K562 (cell line): Measurements from ENCODE around the gene PBXIP1. TPM values are rescaled to one million over a fixed set of nuclear protein-coding genes. Genes with fewer than 3 reads are reported as not detected.

Experiments
- CSDE1 ChIP-seq, 2 experiments: fragments of 450-650 bp; IDR thresholded peaks; 2 replicates each; pipeline ENCODE4 v1.6.1; 2016; ENCODE audit warnings: mild to moderate bottlenecking in 1 of 2
- E2F3 ChIP-seq: fragments of 250-450 bp; sonication (Bioruptor Pico); IDR thresholded peaks from 2 replicates; pipeline ENCODE4 v1.4.0; 2020; ENCODE audit warnings: mild to moderate bottlenecking
- ESRRB ChIP-seq: fragments of 250-450 bp; sonication (Bioruptor Pico); IDR thresholded peaks from 2 replicates; pipeline ENCODE4 v1.5.0; 2020; ENCODE audit warnings: mild to moderate bottlenecking, moderate library complexity, borderline replicate concordance
- KAT7 ChIP-seq: sonication (generic); formaldehyde crosslinking; IDR thresholded peaks from 2 replicates; pipeline ENCODE4 v1.8.0; 2022; ENCODE audit warnings: missing genetic modification reagents, mild to moderate bottlenecking, borderline replicate concordance
- KLF13 ChIP-seq: fragments of 450-650 bp; IDR thresholded peaks from 2 replicates; pipeline ENCODE4 v1.6.1; 2016; ENCODE audit warnings: missing genetic modification characterization, low read depth, mild to moderate bottlenecking, missing compliant biosample characterization, moderate library complexity, borderline replicate concordance
- NRF1 ChIP-seq, 2 experiments: fragments of 450-650 bp; IDR thresholded peaks in 1 of 2; conservative IDR thresholded peaks in 1 of 2; 2 replicates each; pipeline ENCODE4 v1.6.1; 2014; ENCODE audit warnings: mild to moderate bottlenecking in 2 of 2
- polyA plus RNA-seq, 8 experiments: library from polyadenylated mRNA; depleted of rRNA in 4 of 8; stranded (reverse) in 5 of 8; unstranded in 3 of 8; fragments of >200 nt; fragmentation: Nextera tagmentation in 2 of 8; fragmentation: Illumina TruSeq in 1 of 8; extraction: Ambion mirVana in 2 of 8; extraction: Trizol in 1 of 8; gene quantifications; 2 replicates each; pipeline versions ENCODE4 v1.2.1 to v1.2.3, GENCODE V29; 2011 to 2014; ENCODE audit warnings: inconsistent platforms in 1 of 8, missing spikeins in 1 of 8
- total RNA-seq, 7 experiments: library from RNA; depleted of rRNA in 6 of 7; stranded (reverse); fragments of >200 nt in 6 of 7; fragmentation: Illumina TruSeq in 2 of 7; extraction: Trizol in 2 of 7; gene quantifications; 2 replicates each; pipeline versions ENCODE4 v1.2.1 to v1.2.3, GENCODE V29; 2011 to 2021; ENCODE audit warnings: low replicate concordance in 1 of 7
- TF ChIP-seq, protein P1 (sequence below): fragments of 200-800 bp; sonication (Bioruptor generic); IDR thresholded peaks from 2 replicates; pipeline ENCODE4 v1.6.1; 2017; ENCODE audit warnings: missing genetic modification characterization, missing compliant biosample characterization
- TF ChIP-seq, protein P2 (sequence below), 2 experiments: fragments of 450-650 bp in 1 of 2; sonication (generic) in 1 of 2; formaldehyde crosslinking in 1 of 2; IDR thresholded peaks; 2 replicates each; pipeline versions ENCODE4 v1.7.1 to v1.9.0; 2016 to 2022; ENCODE audit warnings: inconsistent platforms in 1 of 2, mild to moderate bottlenecking in 1 of 2, missing genetic modification reagents in 1 of 2

PBXIP1 gene
- total and polyA plus RNA-seq, 9 of the 15 experiments (the other 6 are each of a cell fraction or from before 2014, with no cell fraction given), result 0.13 to 8.3 (median 5.8) TPM

DNA sequence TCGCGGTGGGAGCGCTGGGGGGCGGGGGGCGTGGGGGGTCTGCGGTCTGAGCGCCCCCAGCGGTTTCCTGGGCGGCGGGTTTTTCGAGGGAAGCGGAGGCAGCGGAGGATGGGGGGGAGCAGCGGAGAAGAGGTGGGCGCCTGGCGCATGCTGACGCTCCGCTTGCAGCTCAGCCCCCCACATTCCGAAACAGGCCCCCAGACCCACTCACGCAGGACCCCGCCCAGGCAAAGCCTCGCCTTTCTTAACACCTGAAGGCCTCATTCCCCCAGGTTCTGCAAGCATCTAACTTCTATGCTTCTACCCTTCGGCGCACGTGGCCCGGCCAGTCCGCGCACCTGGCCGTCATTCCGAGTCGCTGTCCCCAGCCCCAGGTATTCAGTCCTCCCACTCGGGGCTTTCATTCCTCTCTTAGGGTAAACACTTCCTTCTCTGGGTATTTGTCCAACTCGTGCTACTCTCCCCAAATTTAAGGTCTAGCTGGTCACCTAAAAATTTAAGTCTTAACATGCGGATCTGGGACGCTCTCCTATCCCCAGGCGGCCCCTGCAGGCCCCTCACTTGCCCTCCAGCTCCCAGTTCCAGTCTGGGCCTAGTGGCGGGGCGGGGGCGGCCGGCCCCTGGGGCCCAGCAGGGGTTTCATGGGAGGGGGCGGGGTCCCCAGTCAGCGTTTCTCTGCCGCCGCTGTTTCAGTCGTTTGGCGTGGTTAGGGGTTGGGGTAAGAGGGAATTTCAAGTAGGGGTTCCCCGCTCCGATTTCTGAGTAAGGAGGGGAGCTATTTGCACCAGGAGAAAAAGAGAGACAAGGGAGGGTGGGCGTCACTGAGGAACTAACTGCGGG is 43.9 kb upstream of the PBXIP1 start (continued):
- TF ChIP-seq KLF13 (tag) (0 out of 2 replicates have a peak, but pooled peaks have one; percentile 23), E2F3 (CRISPR knock-in tag) (peak; percentile 15; the same call in 1 of the 2 replicates), NRF1 (conservative IDR thresholded peaks at IDR 0.05 in 1 of 2, IDR thresholded peaks at IDR 0.05 in 1 of 2) (peak in 1 of 2 experiments; percentile 21; a peak in 1 of 4 replicates), KAT7 (peak; percentile 36; the same call in 1 of the 2 replicates), CSDE1 (IDR thresholded peaks at IDR 0.05) (0 out of 4 replicates have a peak, but pooled peaks of 1 of the 2 experiments have one; percentile 47), ESRRB (0 out of 2 replicates have a peak, but pooled peaks have one; percentile 19)
- TF ChIP-seq, protein P1, sequence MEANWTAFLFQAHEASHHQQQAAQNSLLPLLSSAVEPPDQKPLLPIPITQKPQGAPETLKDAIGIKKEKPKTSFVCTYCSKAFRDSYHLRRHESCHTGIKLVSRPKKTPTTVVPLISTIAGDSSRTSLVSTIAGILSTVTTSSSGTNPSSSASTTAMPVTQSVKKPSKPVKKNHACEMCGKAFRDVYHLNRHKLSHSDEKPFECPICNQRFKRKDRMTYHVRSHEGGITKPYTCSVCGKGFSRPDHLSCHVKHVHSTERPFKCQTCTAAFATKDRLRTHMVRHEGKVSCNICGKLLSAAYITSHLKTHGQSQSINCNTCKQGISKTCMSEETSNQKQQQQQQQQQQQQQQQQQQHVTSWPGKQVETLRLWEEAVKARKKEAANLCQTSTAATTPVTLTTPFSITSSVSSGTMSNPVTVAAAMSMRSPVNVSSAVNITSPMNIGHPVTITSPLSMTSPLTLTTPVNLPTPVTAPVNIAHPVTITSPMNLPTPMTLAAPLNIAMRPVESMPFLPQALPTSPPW (CRISPR knock-in tag), result peak; percentile 29; the same call in 1 of the 2 replicates
- TF ChIP-seq, protein P2, sequence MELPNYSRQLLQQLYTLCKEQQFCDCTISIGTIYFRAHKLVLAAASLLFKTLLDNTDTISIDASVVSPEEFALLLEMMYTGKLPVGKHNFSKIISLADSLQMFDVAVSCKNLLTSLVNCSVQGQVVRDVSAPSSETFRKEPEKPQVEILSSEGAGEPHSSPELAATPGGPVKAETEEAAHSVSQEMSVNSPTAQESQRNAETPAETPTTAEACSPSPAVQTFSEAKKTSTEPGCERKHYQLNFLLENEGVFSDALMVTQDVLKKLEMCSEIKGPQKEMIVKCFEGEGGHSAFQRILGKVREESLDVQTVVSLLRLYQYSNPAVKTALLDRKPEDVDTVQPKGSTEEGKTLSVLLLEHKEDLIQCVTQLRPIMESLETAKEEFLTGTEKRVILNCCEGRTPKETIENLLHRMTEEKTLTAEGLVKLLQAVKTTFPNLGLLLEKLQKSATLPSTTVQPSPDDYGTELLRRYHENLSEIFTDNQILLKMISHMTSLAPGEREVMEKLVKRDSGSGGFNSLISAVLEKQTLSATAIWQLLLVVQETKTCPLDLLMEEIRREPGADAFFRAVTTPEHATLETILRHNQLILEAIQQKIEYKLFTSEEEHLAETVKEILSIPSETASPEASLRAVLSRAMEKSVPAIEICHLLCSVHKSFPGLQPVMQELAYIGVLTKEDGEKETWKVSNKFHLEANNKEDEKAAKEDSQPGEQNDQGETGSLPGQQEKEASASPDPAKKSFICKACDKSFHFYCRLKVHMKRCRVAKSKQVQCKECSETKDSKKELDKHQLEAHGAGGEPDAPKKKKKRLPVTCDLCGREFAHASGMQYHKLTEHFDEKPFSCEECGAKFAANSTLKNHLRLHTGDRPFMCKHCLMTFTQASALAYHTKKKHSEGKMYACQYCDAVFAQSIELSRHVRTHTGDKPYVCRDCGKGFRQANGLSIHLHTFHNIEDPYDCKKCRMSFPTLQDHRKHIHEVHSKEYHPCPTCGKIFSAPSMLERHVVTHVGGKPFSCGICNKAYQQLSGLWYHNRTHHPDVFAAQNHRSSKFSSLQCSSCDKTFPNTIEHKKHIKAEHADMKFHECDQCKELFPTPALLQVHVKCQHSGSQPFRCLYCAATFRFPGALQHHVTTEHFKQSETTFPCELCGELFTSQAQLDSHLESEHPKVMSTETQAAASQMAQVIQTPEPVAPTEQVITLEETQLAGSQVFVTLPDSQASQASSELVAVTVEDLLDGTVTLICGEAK (IDR thresholded peaks at IDR 0.05), result 0 out of 2 replicates have a peak, but pooled peaks have one; percentile 31
- TF ChIP-seq, protein P2 (CRISPR knock-in tag; IDR thresholded peaks at IDR 0.05), result no peak
